SU-DHL-6 (cell line): ENCODE results near the gene MED10.

Experiments
- H2AFZ ChIP-seq: fragments of 200-600 bp; sonication (generic); 2 replicates; pipeline ENCODE4 v1.6.1; 2014; ENCODE audit warnings: low read depth, mild to moderate bottlenecking, moderate library complexity, mixed read lengths, antibody characterized with exemption, low read length; ENCODE audit not compliant: severe bottlenecking
- H3F3A ChIP-seq: fragments of 200-600 bp; shearing (Covaris generic); 2 replicates; pipeline ENCODE4 v1.6.0; 2016; ENCODE audit warnings: antibody characterized with exemption, mild to moderate bottlenecking; ENCODE audit not compliant: insufficient read depth
- H3K27ac ChIP-seq: fragments of 200-600 bp; sonication (generic); 2 replicates; pipeline ENCODE4 v1.5.1; 2016; ENCODE audit warnings: low read depth, mild to moderate bottlenecking, low read length, moderate library complexity, mixed read lengths
- H3K27me3 ChIP-seq: fragments of 200-600 bp; sonication (generic), shearing (Covaris generic); 2 replicates; pipeline ENCODE4 v1.6.0; 2014; ENCODE audit warnings: mild to moderate bottlenecking, low read length
- H3K36me3 ChIP-seq: fragments of 200-600 bp; sonication (generic); 2 replicates; pipeline ENCODE4 v1.6.1; 2014; ENCODE audit warnings: mild to moderate bottlenecking, low read length, mixed read lengths
- H3K4me2 ChIP-seq: fragments of 300-600, 200-600 bp; shearing (Covaris generic), sonication (generic); 2 replicates; pipeline ENCODE4 v1.6.0; 2014; ENCODE audit warnings: low read length, low read depth, mild to moderate bottlenecking; ENCODE audit not compliant: poor library complexity, severe bottlenecking
- H3K4me3 ChIP-seq: fragments of 200-600 bp; sonication (generic); 2 replicates; pipeline ENCODE4 v1.5.1; 2014; ENCODE audit warnings: antibody characterized with exemption, low read length, mild to moderate bottlenecking, mixed read lengths; ENCODE audit not compliant: insufficient read depth, poor library complexity, severe bottlenecking
- H3K79me2 ChIP-seq: fragments of 200-600 bp; sonication (generic); 2 replicates; pipeline ENCODE4 v1.6.1; 2014; ENCODE audit warnings: mild to moderate bottlenecking, low read length, moderate library complexity; ENCODE audit not compliant: insufficient read depth
- H3K9ac ChIP-seq: fragments of 200-600 bp; sonication (generic); 2 replicates; pipeline ENCODE4 v1.7.0; 2014; ENCODE audit warnings: mild to moderate bottlenecking, low read length
- H3K9me2 ChIP-seq: fragments of 200-600 bp; sonication (generic); replicated peaks from 2 replicates; pipeline ENCODE4 v1.6.1; 2014; ENCODE audit warnings: low read length; ENCODE audit not compliant: insufficient read depth
- H3K9me3 ChIP-seq: fragments of 200-600 bp; sonication (generic); 2 replicates; pipeline ENCODE4 v1.6.1; 2014; ENCODE audit warnings: low read length, mixed read lengths; ENCODE audit not compliant: insufficient read depth
- H4K20me1 ChIP-seq: fragments of 200-600 bp; sonication (generic); 2 replicates; pipeline ENCODE4 v1.6.1; 2014; ENCODE audit warnings: low read depth, mild to moderate bottlenecking, antibody characterized with exemption, low read length, moderate library complexity, mixed read lengths
- EZH2phosphoT487 ChIP-seq: fragments of 200-600 bp; sonication (generic), shearing (Covaris generic); conservative IDR thresholded peaks from 2 replicates; pipeline ENCODE4 v1.6.1; 2018; ENCODE audit warnings: mild to moderate bottlenecking, antibody characterized with exemption, low read length, moderate library complexity, mixed read lengths
- TF ChIP-seq, protein P1 (sequence below): fragments of 200-600 bp; sonication (generic); IDR thresholded peaks from one replicate; pipeline ENCODE4 v1.5.1; 2017; ENCODE audit warnings: antibody characterized with exemption, mild to moderate bottlenecking, low read length, moderate library complexity; ENCODE audit not compliant: insufficient read depth, poor library complexity, severe bottlenecking

The MED10 gene

DNA sequence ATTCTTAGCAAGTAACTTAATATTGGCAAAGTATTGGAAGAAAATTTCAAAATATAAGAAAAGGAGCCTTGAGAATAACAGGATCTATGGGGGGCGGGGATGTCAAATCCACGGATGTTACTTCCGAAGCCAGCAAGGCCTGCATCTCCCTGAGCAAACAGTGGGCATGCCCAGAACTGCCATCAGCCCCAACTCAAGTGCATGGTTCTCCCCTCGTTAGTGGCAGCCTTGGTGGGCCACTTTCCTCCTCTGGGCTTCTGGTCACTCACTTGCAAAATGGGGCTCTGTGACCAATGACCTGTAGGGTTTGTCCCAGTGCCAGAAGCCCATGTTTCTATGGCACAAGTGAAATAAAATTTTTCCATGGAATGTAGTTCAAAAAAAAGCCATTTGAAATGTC, 27.2 kb upstream of the MED10 start:
- TF ChIP-seq, protein P1, sequence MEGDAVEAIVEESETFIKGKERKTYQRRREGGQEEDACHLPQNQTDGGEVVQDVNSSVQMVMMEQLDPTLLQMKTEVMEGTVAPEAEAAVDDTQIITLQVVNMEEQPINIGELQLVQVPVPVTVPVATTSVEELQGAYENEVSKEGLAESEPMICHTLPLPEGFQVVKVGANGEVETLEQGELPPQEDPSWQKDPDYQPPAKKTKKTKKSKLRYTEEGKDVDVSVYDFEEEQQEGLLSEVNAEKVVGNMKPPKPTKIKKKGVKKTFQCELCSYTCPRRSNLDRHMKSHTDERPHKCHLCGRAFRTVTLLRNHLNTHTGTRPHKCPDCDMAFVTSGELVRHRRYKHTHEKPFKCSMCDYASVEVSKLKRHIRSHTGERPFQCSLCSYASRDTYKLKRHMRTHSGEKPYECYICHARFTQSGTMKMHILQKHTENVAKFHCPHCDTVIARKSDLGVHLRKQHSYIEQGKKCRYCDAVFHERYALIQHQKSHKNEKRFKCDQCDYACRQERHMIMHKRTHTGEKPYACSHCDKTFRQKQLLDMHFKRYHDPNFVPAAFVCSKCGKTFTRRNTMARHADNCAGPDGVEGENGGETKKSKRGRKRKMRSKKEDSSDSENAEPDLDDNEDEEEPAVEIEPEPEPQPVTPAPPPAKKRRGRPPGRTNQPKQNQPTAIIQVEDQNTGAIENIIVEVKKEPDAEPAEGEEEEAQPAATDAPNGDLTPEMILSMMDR, result no peak
- no peak for TF ChIP-seq EZH2phosphoT487
- H3K4me3 ChIP-seq, result no peak overlapping the region
- no peak overlapping the region for H3K9ac ChIP-seq
- H3K79me2 ChIP-seq, result no peaks in the 10 kb centered on the region
- H2AFZ ChIP-seq, result no peak overlapping the region
- H3K27ac ChIP-seq, result no peak overlapping the region
- H3K4me2 ChIP-seq, result no peak overlapping the region
- no peaks in the 10 kb centered on the region for H4K20me1 ChIP-seq
- no peaks in the 10 kb centered on the region for H3K36me3 ChIP-seq
- no peaks in the 10 kb centered on the region for H3K27me3 ChIP-seq
- no peaks in the 10 kb centered on the region for H3F3A ChIP-seq
- no peaks in the 10 kb centered on the region for H3K9me3 ChIP-seq
- H3K9me2 ChIP-seq, result no peaks in the 10 kb centered on the region

DNA sequence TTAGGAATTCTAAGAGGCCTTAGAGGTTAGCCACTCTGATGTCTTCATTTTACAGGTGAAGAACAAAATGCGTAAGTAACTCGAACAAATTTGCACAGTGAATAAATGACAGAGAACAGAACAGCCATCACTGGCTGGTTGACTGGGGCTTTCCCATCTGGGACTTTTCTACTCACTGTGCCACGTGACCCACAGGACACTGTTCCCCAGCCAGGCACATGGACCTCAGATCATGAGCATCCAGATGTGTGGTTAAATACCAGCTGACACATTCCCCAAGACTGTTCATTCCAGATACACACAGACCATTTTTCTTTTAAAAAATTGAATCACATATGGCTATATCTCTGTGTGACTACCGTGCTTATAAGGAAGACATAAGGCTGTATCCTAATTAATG, 25.8 kb upstream of the MED10 start:
- H2AFZ ChIP-seq, result no peak overlapping the region
- no peaks in the 10 kb centered on the region for H3K27me3 ChIP-seq
- no peak overlapping the region for H3K9ac ChIP-seq
- H3K79me2 ChIP-seq, result no peaks in the 10 kb centered on the region
- no peak overlapping the region for H3K4me2 ChIP-seq
- TF ChIP-seq, protein P1, result no peak
- no peak for TF ChIP-seq EZH2phosphoT487
- H3K4me3 ChIP-seq, result no peak overlapping the region
- H3K9me2 ChIP-seq, result no peaks in the 10 kb centered on the region
- H4K20me1 ChIP-seq, result no peaks in the 10 kb centered on the region
- no peaks in the 10 kb centered on the region for H3K9me3 ChIP-seq
- no peak overlapping the region for H3K27ac ChIP-seq
- no peaks in the 10 kb centered on the region for H3K36me3 ChIP-seq
- no peaks in the 10 kb centered on the region for H3F3A ChIP-seq

DNA sequence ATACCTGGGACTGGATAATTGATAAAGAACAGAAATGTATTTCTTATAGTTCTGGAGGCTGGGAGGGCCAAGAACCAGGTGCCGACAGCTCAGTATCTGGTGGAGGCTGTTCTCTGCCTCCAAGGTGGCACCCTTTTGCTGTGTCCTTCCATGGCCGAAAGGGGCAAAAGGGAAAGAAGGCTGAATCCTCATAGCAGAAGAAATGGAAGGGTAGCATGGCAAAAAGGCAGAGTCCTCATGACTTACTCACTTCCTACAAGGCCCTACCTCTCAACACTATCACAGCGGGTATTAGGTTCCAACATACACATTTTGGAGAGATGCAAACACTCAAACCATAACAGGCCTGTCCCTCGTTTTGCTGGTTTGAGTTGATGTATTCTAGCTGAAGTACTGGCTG, 25.1 kb upstream of the MED10 start:
- no peaks in the 10 kb centered on the region for H3K79me2 ChIP-seq
- H3F3A ChIP-seq, result no peaks in the 10 kb centered on the region
- no peak overlapping the region for H3K27ac ChIP-seq
- no peak overlapping the region for H3K4me3 ChIP-seq
- no peaks in the 10 kb centered on the region for H3K9me3 ChIP-seq
- no peaks in the 10 kb centered on the region for H3K9me2 ChIP-seq
- H2AFZ ChIP-seq, result no peak overlapping the region
- no peaks in the 10 kb centered on the region for H4K20me1 ChIP-seq
- H3K9ac ChIP-seq, result no peak overlapping the region
- H3K27me3 ChIP-seq, result no peaks in the 10 kb centered on the region
- H3K4me2 ChIP-seq, result no peak overlapping the region
- TF ChIP-seq, protein P1, result no peak
- no peak for TF ChIP-seq EZH2phosphoT487
- no peaks in the 10 kb centered on the region for H3K36me3 ChIP-seq
